K562 (cell line): Measurements from ENCODE around the gene MBD2. TPM values are rescaled to one million over a fixed set of nuclear protein-coding genes. Genes with fewer than 3 reads are reported as not detected.

ENCODE experiments used
- ADNP ChIP-seq: fragments of 200-800 bp; sonication (Bioruptor generic); IDR thresholded peaks from 2 replicates; pipeline ENCODE4 v1.6.1; 2016; ENCODE audit warnings: missing genetic modification characterization, missing compliant biosample characterization
- BHLHE40 ChIP-seq: IDR thresholded peaks from 2 replicates; pipeline ENCODE4 v1.6.1; 2011; ENCODE audit warnings: low read length, improper control_type of control experiment
- CC2D1A ChIP-seq: fragments of 450-650 bp; IDR thresholded peaks from 2 replicates; pipeline ENCODE4 v1.6.1; 2017; ENCODE audit warnings: mild to moderate bottlenecking
- CHD4 ChIP-seq: fragments of 200-600 bp; sonication (generic); IDR thresholded peaks from 3 replicates; pipeline ENCODE4 v1.6.1; 2012; ENCODE audit warnings: low read depth, mild to moderate bottlenecking, mixed read lengths, low read length, inconsistent platforms; ENCODE audit not compliant: insufficient read depth, insufficient replicate concordance, poor library complexity, severe bottlenecking
- CREM ChIP-seq: IDR thresholded peaks from 2 replicates; pipeline ENCODE4 v1.6.1; 2014; ENCODE audit warnings: antibody characterized with exemption, low read depth
- E2F3 ChIP-seq: fragments of 250-450 bp; sonication (Bioruptor Pico); IDR thresholded peaks from 2 replicates; pipeline ENCODE4 v1.4.0; 2020; ENCODE audit warnings: mild to moderate bottlenecking
- FOXM1 ChIP-seq, 2 experiments: fragments of 450-650 bp in 1 of 2; sonication (generic) in 1 of 2; formaldehyde crosslinking in 1 of 2; IDR thresholded peaks; 2 replicates each; pipeline versions ENCODE4 v1.6.1 to v1.9.0; 2017 to 2022; ENCODE audit warnings: low read depth in 2 of 2, mild to moderate bottlenecking in 2 of 2, missing genetic modification reagents in 1 of 2, moderate library complexity in 1 of 2
- KAT7 ChIP-seq: sonication (generic); formaldehyde crosslinking; IDR thresholded peaks from 2 replicates; pipeline ENCODE4 v1.8.0; 2022; ENCODE audit warnings: missing genetic modification reagents, mild to moderate bottlenecking, borderline replicate concordance
- KLF16 ChIP-seq: IDR thresholded peaks from 2 replicates; pipeline ENCODE4 v1.6.1; 2016; ENCODE audit warnings: antibody characterized with exemption
- L3MBTL2 ChIP-seq: fragments of 450-650 bp; IDR thresholded peaks from 2 replicates; pipeline ENCODE4 v1.6.1; 2016; ENCODE audit warnings: mild to moderate bottlenecking, moderate library complexity
- MEIS2 ChIP-seq: fragments of 450-650 bp; IDR thresholded peaks from 2 replicates; pipeline ENCODE4 v1.6.1; 2014; ENCODE audit warnings: mild to moderate bottlenecking; ENCODE audit not compliant: partially characterized antibody
- NR4A1 ChIP-seq, 2 experiments: fragments of 250-450 bp in 1 of 2; fragments of 450-650 bp in 1 of 2; sonication (Bioruptor Pico) in 1 of 2; IDR thresholded peaks; 2 replicates each; pipeline versions ENCODE4 v1.4.0 to v1.6.1; 2016 to 2020; ENCODE audit warnings: mild to moderate bottlenecking in 2 of 2, missing compliant biosample characterization in 1 of 2, missing genetic modification characterization in 1 of 2, moderate library complexity in 1 of 2
- POLR2A ChIP-seq: fragments of 450-650 bp; conservative IDR thresholded peaks from 2 replicates; pipeline ENCODE4 v1.6.1; 2016
- RFX7 ChIP-seq: fragments of 250-450 bp; sonication (Bioruptor Pico); IDR thresholded peaks from 2 replicates; pipeline ENCODE4 v1.5.1; 2021; ENCODE audit warnings: mild to moderate bottlenecking
- SMAD3 ChIP-seq: fragments of 450-650 bp; formaldehyde crosslinking; conservative IDR thresholded peaks from 2 replicates; pipeline ENCODE4 v1.4.0; 2020; ENCODE audit warnings: mild to moderate bottlenecking
- ZBTB17 ChIP-seq: fragments of 450-650 bp; formaldehyde crosslinking; IDR thresholded peaks from 2 replicates; pipeline ENCODE4 v1.4.0; 2020; ENCODE audit warnings: mild to moderate bottlenecking
- ZNF253 ChIP-seq: fragments of 250-450 bp; sonication (Bioruptor Pico); conservative IDR thresholded peaks from 2 replicates; pipeline ENCODE4 v1.6.1; 2021; ENCODE audit warnings: mild to moderate bottlenecking
- ZNF584 ChIP-seq: fragments of 200-800 bp; sonication (Bioruptor generic); IDR thresholded peaks from 2 replicates; pipeline ENCODE4 v1.6.1; 2016; ENCODE audit warnings: low read depth, mild to moderate bottlenecking, missing genetic modification characterization, missing compliant biosample characterization
- ZZZ3 ChIP-seq: fragments of 450-650 bp; IDR thresholded peaks from 2 replicates; pipeline ENCODE4 v1.6.1; 2016; ENCODE audit warnings: antibody characterized with exemption, mild to moderate bottlenecking, moderate library complexity
- polyA plus RNA-seq, 8 experiments: library from polyadenylated mRNA; depleted of rRNA in 4 of 8; stranded (reverse) in 5 of 8; unstranded in 3 of 8; fragments of >200 nt; fragmentation: Nextera tagmentation in 2 of 8; fragmentation: Illumina TruSeq in 1 of 8; extraction: Ambion mirVana in 2 of 8; extraction: Trizol in 1 of 8; gene quantifications; 2 replicates each; pipeline versions ENCODE4 v1.2.1 to v1.2.3, GENCODE V29; 2011 to 2014; ENCODE audit warnings: inconsistent platforms in 1 of 8, missing spikeins in 1 of 8
- total RNA-seq, 7 experiments: library from RNA; depleted of rRNA in 6 of 7; stranded (reverse); fragments of >200 nt in 6 of 7; fragmentation: Illumina TruSeq in 2 of 7; extraction: Trizol in 2 of 7; gene quantifications; 2 replicates each; pipeline versions ENCODE4 v1.2.1 to v1.2.3, GENCODE V29; 2011 to 2021; ENCODE audit warnings: low replicate concordance in 1 of 7
- TF ChIP-seq, protein P1 (sequence below): sonication (generic); formaldehyde crosslinking; IDR thresholded peaks from 2 replicates; pipeline ENCODE4 v1.8.0; 2022; ENCODE audit warnings: missing genetic modification reagents, mild to moderate bottlenecking, moderate library complexity, borderline replicate concordance
- TF ChIP-seq, protein P2 (sequence below): sonication (generic); formaldehyde crosslinking; IDR thresholded peaks from 2 replicates; pipeline ENCODE4 v1.5.0; 2020; ENCODE audit warnings: missing genetic modification reagents
- TF ChIP-seq, protein P3 (sequence below): sonication (generic); formaldehyde crosslinking; IDR thresholded peaks from 2 replicates; pipeline ENCODE4 v1.8.0; 2022; ENCODE audit warnings: mild to moderate bottlenecking, missing genetic modification reagents
- TF ChIP-seq, protein P4 (sequence below): fragments of 450-650 bp; IDR thresholded peaks from 2 replicates; pipeline ENCODE4 v1.6.1; 2016; ENCODE audit warnings: mild to moderate bottlenecking

Gene MBD2
- total and polyA plus RNA-seq, 9 of the 15 experiments (the other 6 are each of a cell fraction or from before 2014, with no cell fraction given) = 4.4 to 40.2 (median 13.9) TPM

DNA sequence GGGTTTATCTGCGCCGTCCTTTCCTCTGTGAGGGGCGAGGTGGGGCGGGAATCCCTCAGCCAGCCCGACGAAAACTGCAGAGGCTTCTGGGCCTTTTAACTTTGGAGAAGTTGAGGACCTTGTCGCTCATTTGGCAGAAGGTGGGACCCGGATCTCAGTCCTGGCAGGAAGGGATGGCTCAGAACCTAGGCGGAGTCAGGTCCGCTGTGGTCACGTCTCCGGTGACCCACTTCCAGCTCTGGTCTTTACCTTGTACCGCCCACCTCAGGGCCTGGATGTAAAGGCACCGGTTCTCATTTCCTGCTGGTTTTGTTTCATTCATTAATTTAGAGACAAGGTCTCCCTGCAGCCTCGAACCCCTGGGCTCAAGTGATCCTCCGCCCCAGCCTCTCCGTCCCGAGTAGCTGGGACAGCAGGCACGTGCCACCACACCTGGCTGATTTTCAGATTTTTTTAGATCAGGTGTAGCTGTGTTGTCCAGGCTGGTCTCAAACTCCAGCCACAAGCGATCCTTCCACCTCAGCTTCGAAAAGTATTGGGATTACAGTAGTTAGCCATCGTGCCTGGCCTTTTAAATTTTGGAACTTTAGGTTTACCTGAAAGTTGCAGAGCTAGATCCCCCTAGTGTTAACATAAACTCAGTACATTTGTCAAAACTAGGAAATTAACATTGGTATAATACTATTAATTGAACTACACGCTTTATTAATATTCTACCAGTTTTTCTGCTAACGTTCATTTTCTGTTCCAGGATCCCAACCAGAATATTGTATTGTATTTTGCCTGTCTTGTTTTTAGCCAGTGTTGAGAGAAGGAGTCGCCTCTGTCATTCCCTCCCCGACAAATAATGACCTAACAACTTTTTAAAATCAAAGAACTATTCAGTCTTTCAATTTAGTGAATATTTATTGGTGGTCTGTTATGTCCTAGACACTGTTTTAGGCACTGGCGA, 45.7 kb upstream of the MBD2 start (continued):
- TF ChIP-seq, protein P1, sequence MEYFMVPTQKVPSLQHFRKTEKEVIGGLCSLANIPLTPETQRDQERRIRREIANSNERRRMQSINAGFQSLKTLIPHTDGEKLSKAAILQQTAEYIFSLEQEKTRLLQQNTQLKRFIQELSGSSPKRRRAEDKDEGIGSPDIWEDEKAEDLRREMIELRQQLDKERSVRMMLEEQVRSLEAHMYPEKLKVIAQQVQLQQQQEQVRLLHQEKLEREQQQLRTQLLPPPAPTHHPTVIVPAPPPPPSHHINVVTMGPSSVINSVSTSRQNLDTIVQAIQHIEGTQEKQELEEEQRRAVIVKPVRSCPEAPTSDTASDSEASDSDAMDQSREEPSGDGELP (CRISPR knock-in tag) = no peak
- TF ChIP-seq KLF16 = no peak
- TF ChIP-seq, protein P2, sequence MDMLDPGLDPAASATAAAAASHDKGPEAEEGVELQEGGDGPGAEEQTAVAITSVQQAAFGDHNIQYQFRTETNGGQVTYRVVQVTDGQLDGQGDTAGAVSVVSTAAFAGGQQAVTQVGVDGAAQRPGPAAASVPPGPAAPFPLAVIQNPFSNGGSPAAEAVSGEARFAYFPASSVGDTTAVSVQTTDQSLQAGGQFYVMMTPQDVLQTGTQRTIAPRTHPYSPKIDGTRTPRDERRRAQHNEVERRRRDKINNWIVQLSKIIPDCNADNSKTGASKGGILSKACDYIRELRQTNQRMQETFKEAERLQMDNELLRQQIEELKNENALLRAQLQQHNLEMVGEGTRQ (CRISPR knock-in tag) = 0 out of 2 replicates have a peak, but pooled peaks have one; percentile 6
- TF ChIP-seq ZNF584 (CRISPR knock-in tag) = no peak
- no peak for TF ChIP-seq ZNF253 (CRISPR knock-in tag)
- no peak for TF ChIP-seq SMAD3 (CRISPR knock-in tag)
- TF ChIP-seq FOXM1 (IDR thresholded peaks at IDR 0.05; ENCODE audit: low read depth) = no peak
- no peak for TF ChIP-seq FOXM1 (CRISPR knock-in tag; IDR thresholded peaks at IDR 0.05; ENCODE audit: low read depth)
- TF ChIP-seq BHLHE40 = peak; percentile 85
- no peak for TF ChIP-seq ZZZ3
- TF ChIP-seq RFX7 = no peak
- TF ChIP-seq, protein P3, sequence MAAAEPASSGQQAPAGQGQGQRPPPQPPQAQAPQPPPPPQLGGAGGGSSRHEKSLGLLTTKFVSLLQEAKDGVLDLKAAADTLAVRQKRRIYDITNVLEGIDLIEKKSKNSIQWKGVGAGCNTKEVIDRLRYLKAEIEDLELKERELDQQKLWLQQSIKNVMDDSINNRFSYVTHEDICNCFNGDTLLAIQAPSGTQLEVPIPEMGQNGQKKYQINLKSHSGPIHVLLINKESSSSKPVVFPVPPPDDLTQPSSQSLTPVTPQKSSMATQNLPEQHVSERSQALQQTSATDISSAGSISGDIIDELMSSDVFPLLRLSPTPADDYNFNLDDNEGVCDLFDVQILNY = no peak
- peak; percentile 39; the same call in 1 of the 2 replicates for TF ChIP-seq ADNP
- peak; percentile 60 for TF ChIP-seq L3MBTL2
- TF ChIP-seq MEIS2 = no peak
- TF ChIP-seq CHD4 = no peak
- TF ChIP-seq POLR2A = peak; percentile 56; the same call in 1 of the 2 replicates
- no peak for TF ChIP-seq NR4A1 (CRISPR knock-in tag; IDR thresholded peaks at IDR 0.05)
- no peak for TF ChIP-seq NR4A1 (tag; IDR thresholded peaks at IDR 0.05)
- TF ChIP-seq ZBTB17 = no peak
- no peak for TF ChIP-seq CREM
- TF ChIP-seq KAT7 (CRISPR knock-in tag) = no peak
- TF ChIP-seq CC2D1A = no peak
- TF ChIP-seq, protein P4, sequence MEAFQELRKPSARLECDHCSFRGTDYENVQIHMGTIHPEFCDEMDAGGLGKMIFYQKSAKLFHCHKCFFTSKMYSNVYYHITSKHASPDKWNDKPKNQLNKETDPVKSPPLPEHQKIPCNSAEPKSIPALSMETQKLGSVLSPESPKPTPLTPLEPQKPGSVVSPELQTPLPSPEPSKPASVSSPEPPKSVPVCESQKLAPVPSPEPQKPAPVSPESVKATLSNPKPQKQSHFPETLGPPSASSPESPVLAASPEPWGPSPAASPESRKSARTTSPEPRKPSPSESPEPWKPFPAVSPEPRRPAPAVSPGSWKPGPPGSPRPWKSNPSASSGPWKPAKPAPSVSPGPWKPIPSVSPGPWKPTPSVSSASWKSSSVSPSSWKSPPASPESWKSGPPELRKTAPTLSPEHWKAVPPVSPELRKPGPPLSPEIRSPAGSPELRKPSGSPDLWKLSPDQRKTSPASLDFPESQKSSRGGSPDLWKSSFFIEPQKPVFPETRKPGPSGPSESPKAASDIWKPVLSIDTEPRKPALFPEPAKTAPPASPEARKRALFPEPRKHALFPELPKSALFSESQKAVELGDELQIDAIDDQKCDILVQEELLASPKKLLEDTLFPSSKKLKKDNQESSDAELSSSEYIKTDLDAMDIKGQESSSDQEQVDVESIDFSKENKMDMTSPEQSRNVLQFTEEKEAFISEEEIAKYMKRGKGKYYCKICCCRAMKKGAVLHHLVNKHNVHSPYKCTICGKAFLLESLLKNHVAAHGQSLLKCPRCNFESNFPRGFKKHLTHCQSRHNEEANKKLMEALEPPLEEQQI = no peak
- no peak for TF ChIP-seq E2F3 (CRISPR knock-in tag)
